MM.1S (cell line): ENCODE data around the gene CHST13.

Experiments used
- CTCF ChIP-seq: fragments of 300-600 bp; sonication (generic); IDR thresholded peaks from 2 replicates; pipeline ENCODE4 v1.5.1; 2016; ENCODE audit warnings: antibody characterized with exemption, low read length, mixed read lengths
- EZH2 ChIP-seq: fragments of 300-600 bp; sonication (generic); optimal IDR thresholded peaks from 2 replicates; pipeline ENCODE3; 2017; ENCODE audit warnings: low read depth, mild to moderate bottlenecking, antibody characterized with exemption, low read length, mixed read lengths
- EZH2phosphoT487 ChIP-seq: fragments of 300-600 bp; sonication (generic); IDR thresholded peaks from 2 replicates; pipeline ENCODE4 v1.6.1; 2018; ENCODE audit warnings: antibody characterized with exemption, low read length

GRCh38 chr3:126476166-126477060, 47.5 kb upstream of the CHST13 start:
- no peak for TF ChIP-seq CTCF
- TF ChIP-seq EZH2, result no peak
- TF ChIP-seq EZH2phosphoT487, result no peak
